ENCODE measurements around the gene TCFL5.

- TF ChIP-seq POLR2A (IDR thresholded peaks at IDR 0.05) (no peak), CTCF (IDR thresholded peaks at IDR 0.05 in 8 of 11, conservative IDR thresholded peaks at IDR 0.05 in 3 of 11) (no peak)
These were observed 11.7 kb upstream of the TCFL5 start for GRCh38 chr20:62873280-62873679.

Measured in spleen (tissue), 7 donors.